NOMO-1 treated with dmso at 0.1 percent for 144 hours (cell line): ENCODE results near the gene MGA.
A peak's percentile ranks its signal among the peaks of the same experiment; 100 is the strongest.

Source experiments
- DNase-seq: peaks from one replicate; lab custom pipeline; 2025; ENCODE audit not compliant: unreplicated experiment; lab: John Stamatoyannopoulos, UW

Gene MGA

GRCh38 chr15:41804916-41805666 is 144.9 kb downstream of the MGA start:
- DNase-seq = no peak

DNA sequence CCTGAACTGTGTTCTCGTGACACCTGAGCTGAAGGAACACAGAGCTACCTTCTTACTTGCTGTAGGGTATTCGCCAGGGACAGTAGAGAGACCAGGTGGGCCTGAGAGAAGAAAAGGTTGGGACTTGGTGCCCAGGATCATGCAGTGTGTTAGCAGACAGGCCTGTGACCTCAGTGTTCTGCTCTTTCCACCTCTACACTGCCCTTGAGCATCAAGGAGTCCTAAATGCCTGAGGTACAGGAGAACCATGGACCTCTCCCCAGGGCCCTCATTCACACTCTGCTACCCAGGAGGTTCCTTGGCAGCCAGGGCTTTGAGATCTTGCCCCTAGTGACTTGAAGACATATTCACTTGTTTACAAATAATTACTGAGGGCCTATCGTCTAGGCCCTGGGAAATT is 145.5 kb downstream of the MGA start:
- DNase-seq = no peak

DNA sequence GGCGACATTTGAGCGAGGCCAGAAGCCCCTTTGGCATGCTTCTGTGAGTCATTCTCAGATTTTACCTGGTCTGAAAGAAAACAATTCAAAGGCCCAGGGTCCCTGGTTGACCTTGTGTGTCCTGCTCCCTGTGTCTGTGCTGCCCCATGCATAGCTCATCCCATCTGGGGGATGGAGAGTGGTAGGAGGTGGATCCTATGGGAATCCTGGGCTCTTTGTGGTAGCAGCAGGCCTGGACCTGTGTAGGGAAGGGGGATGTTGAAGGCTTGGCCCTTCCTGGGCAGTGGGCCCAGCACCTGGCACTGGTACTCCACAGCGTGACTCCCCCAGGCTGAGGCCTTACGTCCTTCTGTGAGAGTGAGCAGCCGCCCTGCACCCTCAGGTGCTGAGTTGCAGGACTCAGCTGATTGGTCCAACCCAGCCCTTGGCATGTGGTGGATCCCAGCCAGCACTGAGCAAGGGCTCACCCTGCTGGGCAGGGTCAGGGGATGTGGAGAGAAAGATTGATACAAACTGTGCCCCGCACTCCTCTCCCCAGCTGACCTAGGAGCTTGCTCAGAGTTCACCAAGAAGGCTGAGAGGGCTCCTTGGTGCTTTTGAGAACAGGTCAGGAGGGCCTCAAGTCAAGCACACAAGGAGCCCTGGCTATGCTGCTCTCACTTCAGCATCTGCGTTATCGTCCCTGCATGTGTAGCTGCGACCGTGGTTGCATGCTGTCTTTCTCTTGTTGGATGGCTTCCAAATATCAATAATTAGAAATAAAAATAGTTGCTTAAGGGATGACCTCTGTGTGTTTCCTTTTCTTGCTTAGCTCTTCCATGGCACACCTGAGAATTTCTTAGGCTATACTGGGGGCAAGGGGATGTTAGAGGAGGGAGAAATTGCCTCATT is 146.3 kb downstream of the MGA start:
- DNase-seq = no peak

DNA sequence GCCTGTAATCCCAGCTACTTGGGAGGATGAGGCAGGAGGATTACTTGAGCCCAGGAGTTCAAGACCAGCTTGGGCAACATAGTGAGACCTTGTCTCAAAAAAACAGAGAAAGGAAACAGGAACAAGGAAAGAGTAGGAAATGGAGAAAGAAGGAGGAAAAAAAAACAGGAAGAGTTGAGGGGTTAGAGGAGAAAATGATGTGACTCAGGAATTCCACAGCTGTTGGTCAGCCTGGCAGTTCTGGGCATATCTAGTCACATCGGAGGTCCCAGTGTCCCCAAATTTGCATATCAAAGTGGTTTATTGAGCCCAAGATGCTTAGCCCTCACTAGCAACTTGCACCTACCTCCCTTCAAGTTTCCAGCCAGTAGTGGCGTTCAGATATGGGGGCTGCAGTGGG is 148.9 kb downstream of the MGA start:
- no peak for DNase-seq

DNA sequence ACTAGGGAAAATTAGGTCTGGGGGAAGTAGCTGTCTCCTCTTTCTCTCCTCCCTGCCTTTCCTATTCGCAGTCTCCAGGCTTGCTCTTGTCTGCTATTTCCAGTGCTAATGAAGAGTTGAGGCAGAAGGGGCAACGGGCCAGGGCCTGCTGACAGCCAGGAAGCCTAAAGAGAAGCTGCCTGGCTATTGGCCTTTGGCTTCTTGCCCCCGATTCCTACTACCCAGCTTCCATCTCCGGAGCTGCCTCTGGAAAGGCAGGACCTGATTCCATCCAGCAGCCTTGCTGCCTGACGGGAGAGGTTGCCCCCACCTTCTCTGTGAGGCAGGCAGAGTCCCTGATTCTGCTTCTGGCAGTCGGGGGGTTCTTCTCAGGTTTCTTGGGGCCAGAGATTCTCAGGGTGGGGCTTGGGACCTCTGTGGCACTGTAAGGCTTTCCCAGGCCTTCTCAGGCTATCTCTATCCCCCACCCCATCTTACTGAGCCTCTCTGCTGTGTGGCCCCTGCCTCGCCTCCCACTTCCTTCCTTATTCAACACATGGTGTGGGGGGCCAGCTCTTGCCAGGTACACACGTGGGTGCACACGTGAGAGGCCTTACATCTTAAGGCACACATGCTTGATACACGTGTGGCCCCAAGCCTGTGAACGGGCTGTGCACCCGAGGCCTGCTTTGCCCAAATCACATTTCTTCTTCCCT is 149.5 kb downstream of the MGA start:
- DNase-seq = no peak

DNA sequence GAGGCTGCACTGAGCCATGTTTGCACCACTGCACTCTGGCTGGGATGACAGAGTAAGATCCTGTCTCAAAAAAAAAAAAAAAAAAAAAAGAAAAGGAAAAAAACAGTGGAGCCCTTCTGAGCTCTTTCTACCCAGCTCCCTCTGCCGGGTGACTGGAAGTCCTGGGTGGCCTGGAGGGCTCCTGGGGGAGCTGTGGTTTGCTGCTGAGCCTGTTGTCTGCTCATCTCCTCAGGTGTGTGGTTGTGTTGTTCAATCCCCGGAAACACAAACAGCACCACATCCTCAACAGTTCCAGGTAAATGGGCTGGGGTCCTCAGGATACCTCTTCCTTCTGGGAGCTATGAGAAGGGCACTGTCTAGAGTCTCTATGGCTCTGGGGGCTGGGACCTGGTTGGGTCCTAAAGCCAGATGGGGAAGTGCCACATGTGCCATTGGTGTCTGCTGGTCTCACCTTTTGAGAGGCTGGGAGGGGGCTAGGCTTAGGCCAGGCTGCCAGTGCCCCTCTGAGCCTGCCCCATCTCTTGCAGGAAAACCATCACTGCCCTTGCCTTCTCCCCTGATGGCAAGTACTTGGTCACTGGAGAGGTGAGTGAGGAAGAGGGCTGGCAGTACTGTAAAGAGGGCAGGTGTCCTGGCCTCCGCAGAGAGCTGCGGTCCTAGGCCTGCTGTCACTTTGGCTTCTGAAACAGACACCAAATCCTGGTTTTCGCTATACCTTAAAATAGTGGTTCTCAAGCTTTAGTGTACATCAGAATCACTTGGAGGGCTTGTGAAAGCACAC is 150.6 kb downstream of the MGA start:
- no peak for DNase-seq

DNA sequence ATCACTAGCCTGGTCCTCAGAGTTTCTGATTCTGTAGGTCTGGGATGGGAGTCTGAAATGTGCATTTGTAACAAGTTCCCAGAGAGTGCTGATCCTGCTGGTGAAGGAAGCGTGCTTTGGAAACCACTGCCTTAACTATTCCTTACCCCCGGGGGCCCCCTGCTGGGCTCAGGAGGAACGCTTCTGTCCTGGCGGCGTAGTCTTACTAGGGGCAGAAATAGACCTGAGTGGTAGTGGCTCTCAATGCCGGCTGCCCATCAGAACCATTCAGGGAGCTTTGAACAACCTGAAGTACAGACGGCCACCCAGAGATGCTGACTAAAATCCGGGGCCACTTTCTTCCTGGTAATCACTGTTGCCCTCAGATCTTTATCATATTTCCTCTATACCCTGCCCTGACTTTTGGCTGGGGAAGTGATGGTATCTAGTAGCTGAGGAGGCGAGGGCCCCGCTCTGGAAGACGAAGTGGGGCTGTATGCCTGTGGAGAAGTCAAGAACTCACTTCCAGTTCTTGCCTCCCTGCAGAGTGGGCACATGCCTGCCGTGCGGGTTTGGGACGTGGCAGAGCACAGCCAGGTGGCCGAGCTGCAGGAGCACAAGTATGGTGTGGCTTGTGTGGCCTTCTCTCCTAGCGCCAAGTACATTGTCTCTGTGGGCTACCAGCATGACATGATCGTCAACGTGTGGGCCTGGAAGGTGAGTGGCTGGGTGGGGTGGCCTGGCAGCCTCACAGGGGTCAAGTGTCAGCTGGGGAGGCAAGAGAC is 151.4 kb downstream of the MGA start:
- DNase-seq = peak; percentile 50

- no peak for DNase-seq
These were observed 152.7 kb downstream of the MGA start for GRCh38 chr15:41812820-41813375.

DNA sequence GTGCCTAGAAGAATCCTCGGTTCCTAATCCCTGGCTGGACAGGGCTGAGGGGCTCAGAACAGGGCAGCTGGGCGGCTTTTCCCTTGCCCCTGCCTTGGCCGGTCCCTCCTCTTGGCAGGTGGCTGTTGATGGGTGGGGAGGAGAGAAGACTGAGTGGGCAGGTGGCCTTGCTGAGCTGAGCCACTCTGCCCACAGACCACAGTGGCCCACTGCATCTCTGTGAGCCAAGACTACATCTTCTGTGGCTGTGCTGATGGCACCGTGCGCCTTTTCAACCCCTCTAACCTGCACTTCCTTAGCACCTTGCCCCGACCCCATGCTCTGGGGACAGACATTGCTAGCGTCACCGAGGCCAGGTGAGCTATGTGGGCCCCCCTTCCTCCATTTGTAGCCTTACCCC is 153.2 kb downstream of the MGA start:
- no peak for DNase-seq

GRCh38 chr15:41814534-41814933 is 154.3 kb downstream of the MGA start:
- no peak for DNase-seq

- no peak for DNase-seq
These were observed 156.6 kb downstream of the MGA start for GRCh38 chr15:41816788-41817187.

- DNase-seq = no peak
These were observed 157.1 kb downstream of the MGA start for GRCh38 chr15:41817327-41817726.

DNA sequence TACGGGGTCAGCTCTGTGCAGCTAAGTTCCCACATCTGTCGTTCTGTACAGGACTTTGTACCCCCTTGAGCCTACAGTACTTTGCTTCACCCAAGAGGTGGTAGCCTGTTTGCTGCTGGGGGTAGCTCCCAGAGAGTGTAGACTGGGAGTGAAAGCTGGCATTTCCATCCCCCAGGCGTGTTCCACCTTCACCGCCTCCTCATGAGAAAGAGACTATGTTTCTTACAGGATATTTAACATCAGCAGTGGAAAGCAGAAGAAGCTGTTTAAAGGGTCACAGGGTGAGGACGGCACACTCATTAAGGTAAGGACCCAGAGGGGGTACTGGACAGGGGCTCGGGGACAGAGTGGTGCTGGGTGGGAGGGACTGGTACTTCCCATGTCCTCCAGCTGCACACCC is 157.6 kb downstream of the MGA start:
- no peak for DNase-seq

DNA sequence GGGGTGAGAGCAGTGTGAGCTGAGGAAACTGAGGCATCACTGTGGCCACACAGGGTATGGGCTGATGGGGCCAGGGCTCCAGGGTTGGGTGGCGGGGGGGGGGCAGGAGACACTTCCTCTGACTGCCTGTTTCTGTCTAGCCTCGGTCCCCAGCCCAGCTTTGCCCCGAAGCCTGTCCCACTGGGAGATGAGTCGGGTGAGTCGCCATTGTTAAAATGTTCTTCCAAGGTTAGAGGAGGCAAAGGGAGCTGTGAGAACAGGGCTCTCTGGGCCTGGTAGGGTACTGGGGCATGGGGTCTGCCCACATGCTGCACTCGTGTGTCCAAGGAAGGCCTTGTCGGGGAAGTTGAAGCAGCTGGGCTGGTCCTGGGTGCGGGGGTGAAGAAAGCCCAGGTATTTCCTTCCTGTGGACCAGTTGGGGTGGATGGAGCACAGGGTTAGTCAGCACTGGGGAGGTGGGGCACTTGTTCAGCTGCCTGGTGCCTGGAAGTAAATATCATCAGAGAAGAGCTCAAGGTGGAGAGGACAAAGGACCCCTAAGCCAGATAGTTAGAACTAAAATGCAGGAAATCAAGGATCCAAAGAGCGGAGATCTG is 159.3 kb downstream of the MGA start:
- no peak for DNase-seq

DNA sequence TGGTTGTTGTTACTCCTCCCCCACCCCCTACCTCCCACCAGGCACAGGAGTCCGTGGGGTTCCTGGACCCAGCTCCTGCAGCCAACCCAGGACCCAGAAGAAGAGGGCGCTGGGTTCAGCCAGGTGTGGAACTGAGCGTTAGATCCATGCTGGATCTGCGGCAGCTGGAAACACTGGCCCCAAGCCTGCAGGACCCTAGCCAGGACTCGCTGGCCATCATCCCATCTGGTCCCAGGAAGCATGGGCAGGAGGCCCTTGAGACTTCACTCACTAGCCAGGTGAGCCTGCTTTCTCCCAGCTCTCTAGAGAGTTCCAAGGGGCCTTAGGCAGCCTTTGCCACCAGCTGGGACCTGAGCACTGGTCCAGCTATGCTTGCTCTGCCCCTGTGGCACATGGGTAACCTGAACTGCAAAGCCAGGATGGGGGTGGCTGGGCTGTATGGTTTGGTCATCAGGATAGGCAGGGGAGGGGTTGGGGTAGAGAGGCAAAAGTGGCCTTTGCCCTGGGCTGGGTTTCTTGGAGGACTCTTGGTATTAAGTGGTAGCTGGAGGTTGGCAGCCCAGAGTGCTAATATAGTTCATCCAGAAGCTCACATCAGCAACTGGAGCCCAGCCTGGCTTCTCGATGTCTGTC is 160.7 kb downstream of the MGA start:
- DNase-seq = no peak

- DNase-seq = no peak
These were observed 161.6 kb downstream of the MGA start for GRCh38 chr15:41821831-41822230.

- no peak for DNase-seq
These were observed 162.3 kb downstream of the MGA start for GRCh38 chr15:41822471-41822870.
